KMS-11 (cell line): ENCODE data around the gene DAB1.

Source experiments
- H2AFZ ChIP-seq: fragments of 200-600 bp; sonication (generic); 2 replicates; pipeline ENCODE4 v1.6.1; 2016; ENCODE audit warnings: antibody characterized with exemption, mixed run types, low read depth
- H3K27ac ChIP-seq: fragments of 200-600 bp; sonication (generic); 2 replicates; pipeline ENCODE4 v1.6.1; 2016; ENCODE audit warnings: mild to moderate bottlenecking, mixed run types
- H3K27me3 ChIP-seq: fragments of 200-600 bp; sonication (generic); 2 replicates; pipeline ENCODE4 v1.6.1; 2017; ENCODE audit warnings: mild to moderate bottlenecking, low read depth, mixed run types, moderate library complexity; ENCODE audit not compliant: insufficient read depth
- H3K36me3 ChIP-seq: fragments of 200-600 bp; sonication (generic); 2 replicates; pipeline ENCODE4 v1.6.1; 2017; ENCODE audit warnings: mild to moderate bottlenecking, mixed run types; ENCODE audit not compliant: insufficient read depth
- H3K4me1 ChIP-seq: fragments of 200-600 bp; sonication (generic); 2 replicates; pipeline ENCODE4 v1.6.1; 2016; ENCODE audit warnings: mild to moderate bottlenecking, low read depth, mixed run types; ENCODE audit not compliant: poor library complexity, severe bottlenecking
- H3K4me2 ChIP-seq: fragments of 200-600 bp; sonication (generic); 2 replicates; pipeline ENCODE4 v1.7.0; 2016; ENCODE audit warnings: mild to moderate bottlenecking, mixed run types
- H3K4me3 ChIP-seq: fragments of 200-600 bp; sonication (generic); IDR thresholded peaks from 2 replicates; pipeline ENCODE4 v1.6.1; 2017; ENCODE audit warnings: low read depth, low read length, mixed read lengths; ENCODE audit not compliant: insufficient read depth
- H3K79me2 ChIP-seq: fragments of 200-600 bp; sonication (generic); 2 replicates; pipeline ENCODE4 v1.6.1; 2016; ENCODE audit warnings: low read depth, mixed run types; ENCODE audit not compliant: insufficient read depth
- H3K9ac ChIP-seq: fragments of 200-600 bp; sonication (generic); 2 replicates; pipeline ENCODE4 v1.6.1; 2016; ENCODE audit warnings: mild to moderate bottlenecking, mixed run types
- H4K20me1 ChIP-seq: fragments of 200-600 bp; sonication (generic); 2 replicates; pipeline ENCODE4 v1.6.1; 2016; ENCODE audit warnings: mild to moderate bottlenecking, mixed run types; ENCODE audit not compliant: insufficient read depth
- CTCF ChIP-seq: fragments of 200-600 bp; sonication (generic); conservative IDR thresholded peaks from 2 replicates; pipeline ENCODE4 v1.6.1; 2017; ENCODE audit warnings: low read depth, mild to moderate bottlenecking, antibody characterized with exemption, low read length, moderate library complexity, mixed read lengths

The DAB1 gene

DNA sequence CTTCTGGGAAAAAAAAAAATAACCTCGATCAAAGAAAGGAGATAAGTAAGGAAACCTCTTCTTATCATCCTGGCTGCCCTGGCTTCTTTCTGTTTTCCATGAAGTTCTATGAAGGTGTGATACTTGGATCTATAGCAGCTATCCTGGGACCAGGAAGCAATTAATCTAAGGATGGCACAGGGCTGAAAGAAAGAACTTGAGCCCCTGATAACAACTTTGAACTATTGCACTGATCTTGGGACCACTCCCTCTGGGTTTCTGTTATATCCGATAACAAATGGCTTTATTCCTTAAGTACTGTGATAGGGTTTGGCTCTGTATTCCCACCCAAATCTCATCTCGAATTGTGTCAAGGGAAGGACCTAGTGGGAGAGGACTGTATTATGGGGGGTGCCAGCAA, 104.1 kb downstream of the DAB1 start:
- no peaks in the 10 kb centered on the region for H3K79me2 ChIP-seq
- no peaks in the 10 kb centered on the region for H3K36me3 ChIP-seq
- no peak overlapping the region for H2AFZ ChIP-seq
- no peak overlapping the region for H3K9ac ChIP-seq
- H3K4me3 ChIP-seq = no peak overlapping the region
- no peak overlapping the region for H3K4me2 ChIP-seq
- H4K20me1 ChIP-seq = no peaks in the 10 kb centered on the region
- no peak for TF ChIP-seq CTCF
- H3K27ac ChIP-seq = no peak overlapping the region
- H3K4me1 ChIP-seq = no peaks in the 10 kb centered on the region
- no peaks in the 10 kb centered on the region for H3K27me3 ChIP-seq

DNA sequence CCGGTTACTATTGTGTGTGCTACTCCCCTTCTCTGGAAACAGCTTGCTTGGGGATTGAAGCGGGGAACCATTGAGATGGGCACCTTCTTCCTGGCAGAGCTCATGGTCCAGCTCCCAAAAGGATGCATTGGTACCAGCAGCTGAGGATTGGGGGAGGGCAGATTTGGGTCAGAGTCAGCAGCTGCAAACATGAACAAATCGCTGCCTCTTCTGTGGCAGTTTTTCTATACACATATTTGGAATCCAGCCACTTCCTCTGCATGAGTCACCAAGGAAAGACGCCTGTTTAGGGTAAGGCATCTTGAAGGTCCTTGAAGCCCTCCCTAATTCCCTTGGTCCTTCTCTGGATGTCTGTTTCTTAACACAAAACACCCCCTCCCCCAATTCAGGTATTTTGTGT, 104.7 kb downstream of the DAB1 start:
- TF ChIP-seq CTCF = no peak

GRCh38 chr1:57316861-57317260, 107.0 kb downstream of the DAB1 start:
- no peaks in the 10 kb centered on the region for H3K27me3 ChIP-seq
- no peak for TF ChIP-seq CTCF
- no peaks in the 10 kb centered on the region for H3K4me1 ChIP-seq
- H3K27ac ChIP-seq = no peak overlapping the region
- H2AFZ ChIP-seq = no peak overlapping the region
- no peak overlapping the region for H3K4me2 ChIP-seq
- no peak overlapping the region for H3K4me3 ChIP-seq
- H3K79me2 ChIP-seq = no peaks in the 10 kb centered on the region
- no peaks in the 10 kb centered on the region for H4K20me1 ChIP-seq
- no peak overlapping the region for H3K9ac ChIP-seq
- H3K36me3 ChIP-seq = no peaks in the 10 kb centered on the region

More for the DNA sequence above, 104.7 kb downstream of the DAB1 start:
- no peak overlapping the region for H3K4me2 ChIP-seq
- H3K4me1 ChIP-seq = no peaks in the 10 kb centered on the region
- H3K79me2 ChIP-seq = no peaks in the 10 kb centered on the region
- H3K4me3 ChIP-seq = no peak overlapping the region
- H3K27ac ChIP-seq = no peak overlapping the region
- H4K20me1 ChIP-seq = no peaks in the 10 kb centered on the region
- no peaks in the 10 kb centered on the region for H3K27me3 ChIP-seq
- no peaks in the 10 kb centered on the region for H3K36me3 ChIP-seq
- H3K9ac ChIP-seq = no peak overlapping the region
- no peak overlapping the region for H2AFZ ChIP-seq

GRCh38 chr1:57316291-57316690, 107.6 kb downstream of the DAB1 start:
- TF ChIP-seq CTCF = no peak
- H2AFZ ChIP-seq = no peak overlapping the region

More at GRCh38 chr1:57316291-57316690, 107.6 kb downstream of the DAB1 start:
- Histone ChIP-seq H3K4me2 (no peak overlapping the region), H3K27ac (no peak overlapping the region), H3K36me3 (no peaks in the 10 kb centered on the region), H3K4me1 (no peaks in the 10 kb centered on the region), H3K27me3 (no peaks in the 10 kb centered on the region), H3K79me2 (no peaks in the 10 kb centered on the region), H3K9ac (no peak overlapping the region), H4K20me1 (no peaks in the 10 kb centered on the region), H3K4me3 (no peak overlapping the region)
